Gastrocnemius medialis (tissue), 4 donors: ENCODE data around the gene FABP7. TPM values are rescaled to one million over a fixed set of nuclear protein-coding genes. Genes with fewer than 3 reads are reported as not detected.

ENCODE experiments used
- ATAC-seq, 2 donors: fragments of 150-250 bp; one replicate each; pipeline ENCODE4 v1.9.1; 2016
- DNase-seq, 2 donors: peaks; one replicate each; pipeline ENCODE4 v3.0.0-alpha.2; 2019
- H3K27ac ChIP-seq, 4 donors: fragments of 200-600 bp; sonication (generic); 1 replicate in 1 of 4; 2 replicates in 3 of 4; pipeline ENCODE4 v1.5.1; 2016 to 2018; ENCODE audit warnings: mild to moderate bottlenecking in 2 of 4, moderate library complexity in 1 of 4
- H3K27me3 ChIP-seq, 3 donors: fragments of 200-600 bp; sonication (generic) in 2 of 3; 1 replicate in 1 of 3; 2 replicates in 2 of 3; pipeline versions ENCODE4 v1.5.1 to v1.6.0; 2016 to 2019; ENCODE audit warnings: mild to moderate bottlenecking in 1 of 3, moderate library complexity in 1 of 3
- H3K36me3 ChIP-seq, 2 donors: fragments of 200-600 bp; sonication (generic) in 1 of 2; one replicate each; pipeline ENCODE4 v1.5.1; 2017 to 2018
- H3K4me1 ChIP-seq, 2 donors: fragments of 200-600 bp; sonication (generic) in 1 of 2; one replicate each; pipeline ENCODE4 v1.5.1; 2016 to 2017; ENCODE audit warnings: mild to moderate bottlenecking in 2 of 2
- H3K4me3 ChIP-seq, 4 donors: fragments of 200-600 bp; sonication (generic) in 3 of 4; 1 replicate in 1 of 4; 2 replicates in 3 of 4; pipeline ENCODE4 v1.5.1; 2016 to 2019; ENCODE audit warnings: mild to moderate bottlenecking in 2 of 4
- H3K9me3 ChIP-seq, 3 donors: fragments of 200-600 bp; sonication (generic) in 2 of 3; 1 replicate in 1 of 3; 2 replicates in 2 of 3; pipeline ENCODE4 v1.5.1; 2016 to 2019
- POLR2A ChIP-seq, 2 donors: fragments of 450-650 bp; IDR thresholded peaks; one replicate each; pipeline ENCODE4 v1.6.1; 2017; ENCODE audit warnings: antibody characterized with exemption in 2 of 2, mild to moderate bottlenecking in 2 of 2, moderate library complexity in 2 of 2
- in situ Hi-C, 4 donors: fragments of 200-750 bp; cut with MboI; loops; one replicate each; pipeline versions ENCODE4 v1.15.0 to v1.8.0; 2017; ENCODE audit warnings: low sequenced_read_pairs in 4 of 4
- intact Hi-C: fragments of 100-400 bp; cut with DNase I; formaldehyde crosslinking; loops from one replicate; pipeline ENCODE4 v1.15.1; 2023; ENCODE audit warnings: low total_unique reads
- total RNA-seq, 4 donors: library from RNA; depleted of rRNA; stranded (reverse); fragments of >200 nt; gene quantifications; one replicate each; pipeline versions ENCODE4 v1.1.0 to v1.2.3, GENCODE V29; 2016
- TF ChIP-seq, protein P1 (sequence below), 5 experiments: fragments of 450-650 bp in 3 of 5; fragments of 200-600 bp in 2 of 5; sonication (generic) in 2 of 5; IDR thresholded peaks in 4 of 5; conservative IDR thresholded peaks in 1 of 5; 1 replicate in 4 of 5; 2 replicates in 1 of 5; pipeline ENCODE4 v1.5.1; 2016 to 2019; ENCODE audit warnings: antibody characterized with exemption in 5 of 5, mild to moderate bottlenecking in 3 of 5, moderate library complexity in 3 of 5

Gene FABP7
- total RNA-seq, 4 donors from 2014 or later = 0.51 to 21.0 (median 5.9) TPM

DNA sequence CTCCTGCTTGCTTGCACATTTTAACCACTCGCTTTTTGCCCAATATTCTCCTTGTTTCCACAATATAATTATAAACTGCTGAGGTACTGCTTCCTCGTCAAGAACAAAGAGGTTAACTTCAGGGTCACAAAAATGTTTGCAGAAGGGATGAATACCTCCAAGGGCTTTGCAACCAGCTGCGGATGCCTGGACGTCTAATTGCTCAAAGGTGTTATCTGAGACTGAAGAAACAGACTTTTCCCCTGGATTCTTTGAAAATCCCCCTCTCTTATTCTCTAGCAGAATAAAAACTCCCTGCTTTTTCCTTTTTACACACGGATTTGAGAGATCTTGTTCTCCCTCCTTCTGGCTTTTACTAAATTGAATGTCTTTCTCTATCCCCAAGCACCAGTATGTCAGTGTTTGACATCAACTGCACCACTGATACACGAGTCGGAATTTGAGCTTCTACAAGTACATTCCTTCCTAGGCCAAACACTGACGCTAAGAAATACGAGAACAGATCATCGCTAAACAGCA lies 9.2 kb downstream of the FABP7 start:
- no peaks in the 10 kb centered on the region for H3K9me3 ChIP-seq
- no peaks in the 10 kb centered on the region for H3K27me3 ChIP-seq
- in situ Hi-C loops (no loop called here), intact Hi-C loops (loop anchor here (1.0 to 5.0 kb wide), 4 partner anchors 10 to 386 kb away; no protein-coding TSS in a partner anchor)
- peak overlapping the region; percentile 93 to 98 (median 96) for H3K27ac ChIP-seq
- TF ChIP-seq, protein P1, sequence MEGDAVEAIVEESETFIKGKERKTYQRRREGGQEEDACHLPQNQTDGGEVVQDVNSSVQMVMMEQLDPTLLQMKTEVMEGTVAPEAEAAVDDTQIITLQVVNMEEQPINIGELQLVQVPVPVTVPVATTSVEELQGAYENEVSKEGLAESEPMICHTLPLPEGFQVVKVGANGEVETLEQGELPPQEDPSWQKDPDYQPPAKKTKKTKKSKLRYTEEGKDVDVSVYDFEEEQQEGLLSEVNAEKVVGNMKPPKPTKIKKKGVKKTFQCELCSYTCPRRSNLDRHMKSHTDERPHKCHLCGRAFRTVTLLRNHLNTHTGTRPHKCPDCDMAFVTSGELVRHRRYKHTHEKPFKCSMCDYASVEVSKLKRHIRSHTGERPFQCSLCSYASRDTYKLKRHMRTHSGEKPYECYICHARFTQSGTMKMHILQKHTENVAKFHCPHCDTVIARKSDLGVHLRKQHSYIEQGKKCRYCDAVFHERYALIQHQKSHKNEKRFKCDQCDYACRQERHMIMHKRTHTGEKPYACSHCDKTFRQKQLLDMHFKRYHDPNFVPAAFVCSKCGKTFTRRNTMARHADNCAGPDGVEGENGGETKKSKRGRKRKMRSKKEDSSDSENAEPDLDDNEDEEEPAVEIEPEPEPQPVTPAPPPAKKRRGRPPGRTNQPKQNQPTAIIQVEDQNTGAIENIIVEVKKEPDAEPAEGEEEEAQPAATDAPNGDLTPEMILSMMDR (IDR thresholded peaks at IDR 0.05 in 4 of 5, conservative IDR thresholded peaks at IDR 0.05 in 1 of 5) = no peak
- TF ChIP-seq POLR2A (IDR thresholded peaks at IDR 0.05) = no peak
- peaks cover 36 to 45% of the 10 kb centered on the region in 2 donors for H3K4me1 ChIP-seq
- peak overlapping the region; percentile 61 to 94 (median 80) for H3K4me3 ChIP-seq
- DNase-seq (no peak), ATAC-seq (peak in 1 of 2 donors; percentile 84)
- no peaks in the 10 kb centered on the region for H3K36me3 ChIP-seq

DNA sequence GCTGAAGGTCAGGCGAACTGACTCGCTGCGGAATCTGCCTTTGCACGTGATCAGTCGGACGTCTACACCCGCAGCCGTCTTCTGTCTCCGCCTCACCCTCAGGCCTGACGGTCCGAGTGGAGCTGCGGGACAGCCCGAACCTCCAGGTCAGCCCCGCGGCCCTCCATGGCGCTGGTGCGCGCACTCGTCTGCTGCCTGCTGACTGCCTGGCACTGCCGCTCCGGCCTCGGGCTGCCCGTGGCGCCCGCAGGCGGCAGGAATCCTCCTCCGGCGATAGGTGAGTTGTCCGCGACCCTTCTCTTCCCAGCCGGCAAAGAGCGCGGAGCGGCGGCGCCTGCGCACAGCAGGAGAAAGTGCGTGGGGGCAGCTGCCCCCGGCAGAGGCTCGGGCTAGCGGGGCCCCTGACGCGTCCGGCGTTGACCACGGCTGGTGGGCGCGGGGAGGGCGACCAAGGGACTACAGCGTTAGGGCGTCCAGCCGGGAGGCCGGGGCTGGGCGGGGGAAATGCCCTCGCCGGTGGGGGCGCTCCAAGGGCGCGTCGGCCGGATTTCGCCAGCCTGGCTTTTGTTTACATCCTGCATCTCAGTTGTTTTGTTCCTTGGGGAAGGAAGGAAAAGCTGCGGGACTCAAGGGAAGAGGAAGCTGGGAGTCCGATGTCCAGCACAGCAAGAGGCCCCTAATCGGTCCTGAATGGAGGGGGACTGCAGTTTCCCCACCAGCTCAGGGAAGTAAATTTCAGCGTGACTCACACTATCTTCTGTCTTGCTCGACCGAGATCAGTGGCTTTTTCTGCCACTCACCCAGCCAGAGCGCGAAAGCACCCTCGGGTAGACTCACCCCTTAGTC lies 9.9 kb downstream of the FABP7 start, which contains the start of gene SMPDL3A:
Gene SMPDL3A, plus strand, starts transcription at position 77 of the 846 bp plus-strand sequence. Its CDS starts 89 bp downstream, at position 166.
- intact Hi-C loops = loop anchor here (1.0 to 10.0 kb wide), 5 partner anchors 9 to 387 kb away; no protein-coding TSS in a partner anchor

DNA sequence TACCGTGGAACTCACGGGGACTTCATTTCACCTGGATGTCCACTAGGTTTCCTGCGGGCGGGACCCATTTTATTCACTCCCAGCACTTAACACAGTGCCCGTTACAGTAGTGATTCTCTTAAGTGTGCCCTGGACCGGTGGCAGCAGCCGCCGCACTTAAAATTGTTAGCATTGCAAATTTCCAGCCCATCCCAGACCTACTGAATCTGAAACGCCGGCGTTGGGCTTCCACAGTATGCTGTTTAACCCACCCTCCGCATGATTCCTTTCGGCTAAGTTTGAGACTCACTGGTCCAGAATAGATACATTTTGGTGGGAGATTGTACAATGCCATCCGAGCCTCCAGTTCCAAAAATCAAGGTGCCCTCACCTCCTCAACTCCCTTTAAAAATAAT lies 10.5 kb downstream of the FABP7 start:
- Histone ChIP-seq H3K36me3 (no peaks in the 10 kb centered on the region), H3K27me3 (no peaks in the 10 kb centered on the region), H3K9me3 (no peaks in the 10 kb centered on the region), H3K4me1 (peaks cover 36 to 45% of the 10 kb centered on the region in 2 donors), H3K4me3 (peak overlapping the region; percentile 61 to 94 (median 80)), H3K27ac (peak overlapping the region; percentile 93 to 98 (median 96))
- DNase-seq = no peak
- in situ Hi-C loops = no loop called here
- intact Hi-C loops = loop anchor here (10.0 kb wide), 1 partner anchor 305 kb away; no protein-coding TSS in a partner anchor
- TF ChIP-seq, protein P1 (IDR thresholded peaks at IDR 0.05 in 4 of 5, conservative IDR thresholded peaks at IDR 0.05 in 1 of 5) = no peak
- TF ChIP-seq POLR2A (IDR thresholded peaks at IDR 0.05) = no peak
- ATAC-seq = no peak

More for the DNA sequence above, 9.9 kb downstream of the FABP7 start, which contains the start of gene SMPDL3A:
- Histone ChIP-seq H3K27me3 (no peaks in the 10 kb centered on the region), H3K4me1 (peaks cover 36 to 45% of the 10 kb centered on the region in 2 donors), H3K36me3 (no peaks in the 10 kb centered on the region), H3K4me3 (peak within 1 kb of the TSS; percentile 61 to 94 (median 80)), H3K9me3 (no peaks in the 10 kb centered on the region), H3K27ac (peak within 1 kb of the TSS; percentile 93 to 98 (median 96))
- in situ Hi-C loops = no loop called here
- ATAC-seq = peak; percentile 69 to 79
- peak; percentile 82 to 91 for TF ChIP-seq POLR2A (IDR thresholded peaks at IDR 0.05)
- TF ChIP-seq, protein P1 (IDR thresholded peaks at IDR 0.05 in 4 of 5, conservative IDR thresholded peaks at IDR 0.05 in 1 of 5) = peak; percentile 22 to 45 (median 37)
- peak; percentile 84 to 86 for DNase-seq

DNA sequence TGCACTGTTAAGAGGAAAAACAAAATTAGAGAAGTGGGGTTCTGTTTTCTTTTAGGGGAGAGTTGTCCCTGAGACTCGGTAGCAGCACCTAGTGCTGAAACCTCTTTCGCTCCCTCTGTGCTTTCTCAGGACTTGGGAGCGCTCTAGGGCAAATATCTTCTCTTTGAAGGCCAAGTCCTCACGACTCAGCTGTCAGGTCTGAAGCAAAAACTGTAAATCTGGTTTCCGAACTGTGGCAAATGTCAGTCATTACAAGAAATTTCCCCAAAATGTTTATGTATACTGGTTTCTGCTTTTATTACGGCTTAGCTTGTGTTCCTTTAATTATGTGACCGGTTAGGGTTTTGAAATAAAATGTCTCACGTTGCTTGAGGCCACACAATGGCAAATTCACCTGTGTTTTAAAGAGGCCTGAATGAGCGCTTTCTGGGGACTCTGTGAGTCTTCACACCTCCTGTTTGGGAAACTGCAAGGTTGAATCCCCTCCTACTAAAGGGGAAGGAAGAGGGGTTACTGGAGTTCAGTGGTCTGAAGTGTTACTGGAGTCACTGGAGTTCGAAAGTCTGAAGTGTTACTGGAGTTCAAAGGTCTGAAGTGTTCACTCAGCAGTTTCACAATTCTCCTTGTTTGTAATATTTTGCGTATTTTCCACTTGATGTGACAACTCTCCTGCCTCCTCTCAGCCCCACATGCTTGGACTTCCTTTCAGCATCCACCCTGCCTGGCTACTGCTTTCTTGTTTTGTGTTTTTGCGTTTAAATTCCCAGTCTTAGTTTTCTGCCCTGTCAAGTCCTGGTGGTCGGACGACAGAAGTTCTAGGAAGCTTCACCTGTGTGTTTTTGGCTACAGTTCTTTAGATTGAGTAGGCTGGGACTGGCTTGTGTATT lies 11.2 kb downstream of the FABP7 start:
- intact Hi-C loops = loop anchor here (10.0 kb wide), 1 partner anchor 304 kb away; no protein-coding TSS in a partner anchor
- DNase-seq = no peak
- ATAC-seq = peak; percentile 45 to 49
- no peaks in the 10 kb centered on the region for H3K27me3 ChIP-seq
- H3K4me3 ChIP-seq = peak overlapping the region; percentile 61 to 94 (median 80)
- in situ Hi-C loops = no loop called here
- no peaks in the 10 kb centered on the region for H3K36me3 ChIP-seq
- TF ChIP-seq POLR2A (IDR thresholded peaks at IDR 0.05) = peak in 1 of 2 donors; percentile 14
- TF ChIP-seq, protein P1 (IDR thresholded peaks at IDR 0.05 in 4 of 5, conservative IDR thresholded peaks at IDR 0.05 in 1 of 5) = no peak
- H3K27ac ChIP-seq = peak overlapping the region; percentile 93 to 98 (median 96)
- H3K4me1 ChIP-seq = peaks cover 36 to 45% of the 10 kb centered on the region in 2 donors
- no peaks in the 10 kb centered on the region for H3K9me3 ChIP-seq
